H9 (cell line): ENCODE measurements around the gene NT5DC2. TPM values are rescaled to one million over a fixed set of nuclear protein-coding genes. Genes with fewer than 3 reads are reported as not detected.
A peak's percentile ranks its signal among the peaks of the same experiment; 100 is the strongest.

Experiments used
- DNase-seq: peaks from one replicate; pipeline ENCODE4 v3.0.0-alpha.2; 2017
- H2AFZ ChIP-seq: one replicate; pipeline ENCODE4 v1.6.1; 2013; ENCODE audit warnings: mild to moderate bottlenecking, low read length, control low read depth, moderate library complexity
- H2AK5ac ChIP-seq: 2 replicates; pipeline ENCODE4 v1.6.1; 2013; ENCODE audit warnings: low read length, control low read depth, mixed read lengths; ENCODE audit not compliant: insufficient read length
- H2BK120ac ChIP-seq: one replicate; pipeline ENCODE4 v1.6.1; 2013; ENCODE audit warnings: low read depth, mild to moderate bottlenecking, low read length, control low read depth, inconsistent platforms; ENCODE audit not compliant: poor library complexity, severe bottlenecking
- H2BK12ac ChIP-seq: 2 replicates; pipeline ENCODE4 v1.6.1; 2013; ENCODE audit warnings: low read length, control low read depth, mixed read lengths, low read depth; ENCODE audit not compliant: insufficient read length
- H2BK15ac ChIP-seq: 2 replicates; pipeline ENCODE4 v1.6.1; 2013; ENCODE audit warnings: low read depth, low read length, control low read depth
- H2BK20ac ChIP-seq: one replicate; pipeline ENCODE4 v1.6.1; 2013; ENCODE audit warnings: low read depth, mild to moderate bottlenecking, low read length, control low read depth, inconsistent platforms; ENCODE audit not compliant: poor library complexity, severe bottlenecking
- H2BK5ac ChIP-seq: 2 replicates; pipeline ENCODE4 v1.6.1; 2013; ENCODE audit warnings: low read length, control low read depth, mixed read lengths; ENCODE audit not compliant: insufficient read length
- H3K14ac ChIP-seq: 2 replicates; pipeline ENCODE4 v1.6.1; 2013; ENCODE audit warnings: low read length, control low read depth; ENCODE audit not compliant: insufficient read depth
- H3K18ac ChIP-seq: 2 replicates; pipeline ENCODE4 v1.6.1; 2013; ENCODE audit warnings: low read depth, mild to moderate bottlenecking, mixed read lengths, low read length, control low read depth; ENCODE audit not compliant: insufficient read length
- H3K23ac ChIP-seq: 2 replicates; pipeline ENCODE4 v1.6.1; 2013; ENCODE audit warnings: low read length, control low read depth, mixed read lengths, low read depth; ENCODE audit not compliant: insufficient read length
- H3K23me2 ChIP-seq: 2 replicates; pipeline ENCODE4 v1.6.1; 2013; ENCODE audit warnings: low read depth, mild to moderate bottlenecking, mixed read lengths, low read length, control low read depth; ENCODE audit not compliant: insufficient read length, poor library complexity, severe bottlenecking
- H3K27ac ChIP-seq: 2 replicates; pipeline ENCODE4 v1.5.1; 2013; ENCODE audit warnings: low read length, control low read depth, mixed read lengths, low read depth; ENCODE audit not compliant: insufficient read length
- H3K27me3 ChIP-seq: 2 replicates; pipeline ENCODE4 v1.6.1; 2013; ENCODE audit warnings: low read length, control low read depth, inconsistent platforms; ENCODE audit not compliant: insufficient read depth
- H3K4ac ChIP-seq: 2 replicates; pipeline ENCODE4 v1.6.1; 2013; ENCODE audit warnings: low read depth, mild to moderate bottlenecking, control low read depth, inconsistent platforms, low read length, moderate library complexity
- H3K4me1 ChIP-seq: 2 replicates; pipeline ENCODE4 v1.6.1; 2013; ENCODE audit warnings: low read length, control low read depth, inconsistent platforms; ENCODE audit not compliant: insufficient read depth
- H3K4me2 ChIP-seq: 2 replicates; pipeline ENCODE4 v1.6.1; 2013; ENCODE audit warnings: low read length, control low read depth, mixed read lengths; ENCODE audit not compliant: insufficient read length, insufficient read depth
- H3K56ac ChIP-seq: 2 replicates; pipeline ENCODE4 v1.6.1; 2013; ENCODE audit warnings: low read depth, mild to moderate bottlenecking, mixed read lengths, low read length, control low read depth; ENCODE audit not compliant: insufficient read length
- H3K79me1 ChIP-seq: 2 replicates; pipeline ENCODE4 v1.6.1; 2013; ENCODE audit warnings: low read depth, mild to moderate bottlenecking, moderate library complexity, low read length, control low read depth, inconsistent platforms; ENCODE audit not compliant: insufficient read depth, poor library complexity, severe bottlenecking
- H3K79me2 ChIP-seq: 2 replicates; pipeline ENCODE4 v1.6.1; 2013; ENCODE audit warnings: low read length, control low read depth, inconsistent platforms; ENCODE audit not compliant: insufficient read depth
- H3K9ac ChIP-seq: 2 replicates; pipeline ENCODE4 v1.6.1; 2013; ENCODE audit warnings: low read length, control low read depth, mixed read lengths; ENCODE audit not compliant: insufficient read length; ENCODE audit errors: extremely low read depth
- H3K9me3 ChIP-seq: one replicate; pipeline ENCODE4 v1.6.1; 2013; ENCODE audit warnings: low read depth, low read length, inconsistent platforms; ENCODE audit not compliant: control insufficient read depth
- H3T11ph ChIP-seq: one replicate; pipeline ENCODE4 v1.6.1; 2013; ENCODE audit warnings: mild to moderate bottlenecking, low read length, control low read depth, inconsistent platforms
- H4K20me1 ChIP-seq: one replicate; pipeline ENCODE4 v1.6.1; 2013; ENCODE audit not compliant: control insufficient read depth, insufficient read length, insufficient read depth
- H4K5ac ChIP-seq: 2 replicates; pipeline ENCODE4 v1.6.1; 2013; ENCODE audit warnings: low read depth, mild to moderate bottlenecking, mixed read lengths, low read length, control low read depth; ENCODE audit not compliant: insufficient read length
- H4K8ac ChIP-seq: replicated peaks from 2 replicates; pipeline ENCODE4 v1.6.1; 2013; ENCODE audit warnings: low read length, control low read depth, mixed read lengths, low read depth; ENCODE audit not compliant: insufficient read length
- H4K91ac ChIP-seq: 2 replicates; pipeline ENCODE4 v1.6.1; 2013; ENCODE audit warnings: low read depth, mild to moderate bottlenecking, moderate library complexity, mixed read lengths, low read length, control low read depth; ENCODE audit not compliant: insufficient read length
- H3K27ac Mint-ChIP-seq, 3 experiments: 2 replicates in 2 of 3; 3 replicates in 1 of 3; pipeline ENCODE4 v1.8.0; 2020 to 2021; ENCODE audit warnings: mixed read lengths in 3 of 3, mild to moderate bottlenecking in 1 of 3, moderate library complexity in 1 of 3
- H3K27me3 Mint-ChIP-seq: 2 replicates; pipeline ENCODE4 v1.8.0; 2021; ENCODE audit warnings: low read depth, mild to moderate bottlenecking, moderate library complexity, mixed read lengths
- H3K36me3 Mint-ChIP-seq, 3 experiments: 2 replicates in 2 of 3; 3 replicates in 1 of 3; pipeline ENCODE4 v1.8.0; 2020 to 2021; ENCODE audit warnings: low read depth in 3 of 3, mixed read lengths in 3 of 3; ENCODE audit not compliant: insufficient read depth in 1 of 3
- H3K4me1 Mint-ChIP-seq, 2 experiments: 2 replicates each; pipeline ENCODE4 v1.8.0; 2020; ENCODE audit warnings: mixed read lengths in 2 of 2
- H3K4me3 Mint-ChIP-seq, 2 experiments: 2 replicates in 1 of 2; 3 replicates in 1 of 2; pipeline ENCODE4 v1.8.0; 2020 to 2021; ENCODE audit warnings: mild to moderate bottlenecking in 2 of 2, mixed read lengths in 2 of 2, moderate library complexity in 1 of 2
- H3K9me3 Mint-ChIP-seq, 2 experiments: 2 replicates in 1 of 2; 3 replicates in 1 of 2; pipeline ENCODE4 v1.8.0; 2020; ENCODE audit warnings: mild to moderate bottlenecking in 2 of 2, mixed read lengths in 2 of 2, moderate library complexity in 1 of 2
- WGBS: extraction: QIAGEN DNeasy Blood & Tissue Kit; methylation state at CpG from one replicate; pipeline ENCODE4 v1.1.7; 2013; ENCODE audit warnings: missing lambda C conversion rate, low lambda C conversion rate, mixed read lengths; ENCODE audit not compliant: insufficient read length; ENCODE audit errors: extremely low coverage; 5-methylcytosine and 5-hydroxymethylcytosine counted together
- total RNA-seq: library from RNA; stranded (reverse); gene quantifications from 2 replicates; pipeline ENCODE4 v1.2.1, GENCODE V29; 2021
- TF ChIP-seq, protein P1 (sequence below): fragments of 200-600 bp; sonication (generic); conservative IDR thresholded peaks from 3 replicates; pipeline ENCODE4 v1.8.0; 2021; ENCODE audit warnings: antibody characterized with exemption, mild to moderate bottlenecking

The NT5DC2 gene
- total RNA-seq, 1 experiment from 2014 or later, result 444 TPM

DNA sequence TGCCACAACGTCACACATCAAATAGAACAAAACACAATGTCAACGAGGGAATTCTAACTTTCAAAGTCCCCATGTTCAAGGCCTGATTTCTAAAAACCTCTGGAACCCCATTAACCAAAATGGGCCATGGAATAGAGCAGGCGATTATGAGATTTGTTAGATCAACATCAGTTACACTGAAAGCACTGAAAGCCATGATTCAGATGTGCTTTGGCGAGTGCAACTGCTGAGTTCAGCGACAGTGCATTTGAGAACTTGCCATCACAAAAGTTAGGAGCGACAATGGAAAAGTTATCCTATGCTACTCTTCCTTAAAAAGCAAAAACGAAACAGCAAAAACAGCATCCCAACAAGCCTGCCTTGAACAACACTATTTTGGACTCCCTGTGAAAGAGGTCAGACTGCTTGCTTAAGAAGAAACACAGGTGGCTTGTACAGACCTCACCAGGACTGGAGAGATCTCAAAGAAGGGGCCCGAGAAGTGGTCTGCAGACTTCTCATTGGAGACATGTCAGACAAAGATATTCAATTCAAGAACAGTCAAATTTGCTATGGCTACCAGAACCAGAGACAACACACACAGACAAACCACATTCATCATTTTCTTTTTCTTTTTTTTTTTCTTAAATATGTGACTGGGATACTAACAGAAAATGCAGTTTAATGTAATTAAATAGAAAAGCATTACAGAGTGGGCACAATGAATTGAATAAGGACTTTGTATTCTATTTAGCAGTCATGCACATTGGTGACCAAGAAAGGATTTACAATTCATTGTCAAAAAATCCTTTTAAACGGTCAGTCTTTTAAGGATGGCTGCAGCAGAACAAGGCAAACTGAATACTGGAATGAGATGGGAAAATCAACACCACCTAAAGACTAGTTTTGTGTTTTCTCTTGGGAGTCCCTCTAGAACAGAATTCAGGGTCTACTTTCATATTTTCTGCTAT, 23.6 kb upstream of the NT5DC2 start:
- Mint-ChIP-seq H3K4me3 (no peak overlapping the region), H3K27ac (peak overlapping the region in 1 of 3 experiments; percentile 48; a peak in 1 of 7 replicates), H3K36me3 (peaks cover 11 to 64% (median 49%) of the 10 kb centered on the region in 3 experiments; a peak in 6 of 7 replicates), H3K9me3 (no peaks in the 10 kb centered on the region), H3K4me1 (peaks cover 7 to 12% of the 10 kb centered on the region in 2 experiments; a peak in 2 of 4 replicates), H3K27me3 (no peaks in the 10 kb centered on the region)
- peaks cover 3% of the 10 kb centered on the region; the same call in 1 of the 2 replicates for H3K4me1 ChIP-seq
- no peaks in the 10 kb centered on the region for H3K79me2 ChIP-seq
- H3K27ac ChIP-seq, result no peak overlapping the region
- H2BK120ac ChIP-seq, result no peak overlapping the region
- no peak overlapping the region for H3K14ac ChIP-seq
- no peak overlapping the region for H2BK12ac ChIP-seq
- no peak overlapping the region for H3K56ac ChIP-seq
- no peaks in the 10 kb centered on the region for H3K9me3 ChIP-seq
- no peak overlapping the region for H2AFZ ChIP-seq
- no peak overlapping the region for H2BK15ac ChIP-seq
- no peak overlapping the region for H3K9ac ChIP-seq
- no peak overlapping the region for H3K4me2 ChIP-seq
- TF ChIP-seq, protein P1, sequence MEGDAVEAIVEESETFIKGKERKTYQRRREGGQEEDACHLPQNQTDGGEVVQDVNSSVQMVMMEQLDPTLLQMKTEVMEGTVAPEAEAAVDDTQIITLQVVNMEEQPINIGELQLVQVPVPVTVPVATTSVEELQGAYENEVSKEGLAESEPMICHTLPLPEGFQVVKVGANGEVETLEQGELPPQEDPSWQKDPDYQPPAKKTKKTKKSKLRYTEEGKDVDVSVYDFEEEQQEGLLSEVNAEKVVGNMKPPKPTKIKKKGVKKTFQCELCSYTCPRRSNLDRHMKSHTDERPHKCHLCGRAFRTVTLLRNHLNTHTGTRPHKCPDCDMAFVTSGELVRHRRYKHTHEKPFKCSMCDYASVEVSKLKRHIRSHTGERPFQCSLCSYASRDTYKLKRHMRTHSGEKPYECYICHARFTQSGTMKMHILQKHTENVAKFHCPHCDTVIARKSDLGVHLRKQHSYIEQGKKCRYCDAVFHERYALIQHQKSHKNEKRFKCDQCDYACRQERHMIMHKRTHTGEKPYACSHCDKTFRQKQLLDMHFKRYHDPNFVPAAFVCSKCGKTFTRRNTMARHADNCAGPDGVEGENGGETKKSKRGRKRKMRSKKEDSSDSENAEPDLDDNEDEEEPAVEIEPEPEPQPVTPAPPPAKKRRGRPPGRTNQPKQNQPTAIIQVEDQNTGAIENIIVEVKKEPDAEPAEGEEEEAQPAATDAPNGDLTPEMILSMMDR, result no peak
- H4K8ac ChIP-seq, result no peak overlapping the region
- no peaks in the 10 kb centered on the region for H3K79me1 ChIP-seq
- H3K23me2 ChIP-seq, result no peaks in the 10 kb centered on the region
- no CpG with 5 or more reads among the region's 9 CpGs for WGBS
- H3K27me3 ChIP-seq, result no peaks in the 10 kb centered on the region
- H3T11ph ChIP-seq, result no peak overlapping the region
- H2BK5ac ChIP-seq, result no peak overlapping the region
- H2BK20ac ChIP-seq, result no peak overlapping the region
- no peaks in the 10 kb centered on the region for H4K20me1 ChIP-seq
- no peak overlapping the region for H3K18ac ChIP-seq
- no peak overlapping the region for H3K4ac ChIP-seq
- no peak overlapping the region for H2AK5ac ChIP-seq
- H4K5ac ChIP-seq, result no peak overlapping the region
- H4K91ac ChIP-seq, result no peak overlapping the region
- DNase-seq, result no peak
- H3K23ac ChIP-seq, result no peak overlapping the region
